IMR-90 (cell line): ENCODE results near the gene GAL3ST2.

ENCODE experiments used
- BHLHE40 ChIP-seq: fragments of 150-350 bp; IDR thresholded peaks from 2 replicates; pipeline ENCODE4 v1.6.1; 2016; ENCODE audit warnings: mild to moderate bottlenecking, low read depth, low read length
- CHD1 ChIP-seq: IDR thresholded peaks from 2 replicates; pipeline ENCODE4 v1.6.1; 2012; ENCODE audit warnings: low read depth, low read length, improper control_type of control experiment
- CTCF ChIP-seq: conservative IDR thresholded peaks from 2 replicates; pipeline ENCODE4 v1.5.1; 2012; ENCODE audit warnings: mild to moderate bottlenecking, low read depth, low read length, improper control_type of control experiment
- MXI1 ChIP-seq: IDR thresholded peaks from 2 replicates; pipeline ENCODE4 v1.6.1; 2012; ENCODE audit warnings: low read depth, mild to moderate bottlenecking, low read length, moderate library complexity, borderline replicate concordance
- POLR2A ChIP-seq: IDR thresholded peaks from 2 replicates; pipeline ENCODE4 v1.6.1; 2012; ENCODE audit warnings: mild to moderate bottlenecking, low read depth, low read length
- RAD21 ChIP-seq: IDR thresholded peaks from 2 replicates; pipeline ENCODE4 v1.6.1; 2012; ENCODE audit warnings: low read length, improper control_type of control experiment
- RCOR1 ChIP-seq: IDR thresholded peaks from 2 replicates; pipeline ENCODE4 v1.6.1; 2012; ENCODE audit warnings: mild to moderate bottlenecking, low read length, improper control_type of control experiment; ENCODE audit not compliant: insufficient replicate concordance
- SMC3 ChIP-seq: fragments of 150-350 bp; IDR thresholded peaks from 2 replicates; pipeline ENCODE4 v1.6.1; 2016; ENCODE audit warnings: low read depth, mild to moderate bottlenecking, antibody characterized with exemption, low read length, moderate library complexity
- USF2 ChIP-seq: fragments of 150-350 bp; IDR thresholded peaks from 2 replicates; pipeline ENCODE4 v1.6.1; 2017; ENCODE audit warnings: mild to moderate bottlenecking, antibody characterized with exemption, low read length, low read depth

- no peak for TF ChIP-seq MXI1
- no peak for TF ChIP-seq CHD1
- TF ChIP-seq CTCF: no peak
- no peak for TF ChIP-seq SMC3
- TF ChIP-seq RAD21: no peak
- no peak for TF ChIP-seq BHLHE40
- no peak for TF ChIP-seq RCOR1
- no peak for TF ChIP-seq USF2
- no peak for TF ChIP-seq POLR2A
Observed at GRCh38 chr2:241842620-241843211, 66.1 kb downstream of the GAL3ST2 start.
